GM18867 (cell line): ENCODE results near the gene FDCSP.
"Not testable (repeated sequence)": the region's sequence is repeated elsewhere in the genome, so short reads cannot be mapped to it uniquely, and the experiment has no call there.

Experiments used
- ATAC-seq: cut with Tn5 transposase; IDR thresholded peaks from one replicate; pipeline ENCODE4 v1.9.1; 2021; ENCODE audit warnings: mild to moderate bottlenecking, moderate library complexity; ENCODE audit not compliant: unreplicated experiment

FDCSP gene

GRCh38 chr4:70225824-70226223 lies at the start of gene FDCSP:
Gene FDCSP (plus strand): TSS chr4:70226124. CDS start chr4:70231195, 5,071 bp downstream.
- no peak for ATAC-seq

- no peak for ATAC-seq
Measured at GRCh38 chr4:70177090-70177489, 48.8 kb upstream of the FDCSP start.

- no peak for ATAC-seq
Measured at GRCh38 chr4:70178075-70178660, 47.8 kb upstream of the FDCSP start.

DNA sequence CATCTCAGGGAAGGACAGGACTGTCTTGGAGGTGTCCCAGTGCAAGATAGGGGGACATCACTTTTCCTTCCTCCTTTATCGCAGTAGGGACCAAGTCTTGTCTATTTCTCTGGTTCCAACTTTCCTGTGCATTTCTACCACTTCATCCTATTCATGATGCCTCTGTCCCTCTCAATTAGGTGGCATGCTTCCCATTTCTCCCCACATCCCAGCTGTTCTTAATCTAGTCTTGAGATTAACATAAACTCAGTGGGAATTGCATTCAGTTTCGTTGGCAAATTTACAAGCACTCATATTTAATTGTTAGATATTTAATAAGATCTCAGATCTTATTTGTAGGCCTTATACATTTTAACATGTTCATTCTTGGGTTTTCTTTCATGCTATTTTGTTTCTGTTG lies 46.1 kb upstream of the FDCSP start:
- no peak for ATAC-seq

- ATAC-seq: no peak
Measured at GRCh38 chr4:70181864-70182263, 44.1 kb upstream of the FDCSP start.

DNA sequence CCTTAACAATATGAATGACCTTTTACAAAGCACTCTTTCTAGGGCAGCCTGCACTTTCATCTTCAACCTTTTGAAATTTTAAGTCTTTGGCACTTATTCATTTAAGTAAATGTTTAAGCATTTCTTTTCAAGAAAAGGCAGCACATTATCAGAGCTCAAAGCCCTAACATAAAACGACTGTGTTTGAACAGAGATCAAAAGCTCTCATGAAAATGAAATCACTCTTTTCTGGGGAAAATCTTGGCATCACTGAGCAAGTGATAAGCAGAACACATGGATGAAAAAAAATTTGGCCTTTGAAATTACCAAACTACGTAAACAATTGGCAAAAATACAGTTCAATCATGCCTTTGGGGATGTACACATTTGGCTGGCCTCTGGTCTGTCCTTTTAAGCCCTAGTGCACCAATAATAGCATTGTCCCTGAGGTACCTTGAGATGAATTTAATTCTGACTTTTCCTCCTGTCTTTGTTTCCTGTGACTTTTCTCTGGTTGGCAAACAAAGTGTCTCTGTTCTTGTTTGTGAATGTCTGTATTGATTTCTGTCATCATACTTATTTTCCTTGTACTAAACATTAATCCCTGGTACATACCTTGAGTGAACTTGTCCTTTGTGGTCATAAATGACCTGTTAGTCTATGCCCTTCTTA lies 43.3 kb upstream of the FDCSP start:
- no peak for ATAC-seq

- ATAC-seq: peak; percentile 87
Measured at GRCh38 chr4:70183168-70183939, 42.6 kb upstream of the FDCSP start.

DNA sequence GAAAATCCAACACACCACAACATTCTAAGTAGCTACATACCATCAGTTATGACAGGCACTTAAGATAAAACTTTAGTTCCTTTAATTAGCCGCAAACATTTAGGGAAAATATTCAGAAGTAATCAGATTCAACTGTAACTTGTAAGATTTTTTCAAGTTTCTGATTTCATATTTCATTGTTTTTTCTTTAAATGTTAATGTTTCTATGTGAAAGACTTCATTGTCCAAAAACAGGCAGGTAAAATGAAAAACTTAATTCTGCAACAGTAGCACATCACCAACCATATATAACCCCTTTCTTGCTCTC lies 42.0 kb upstream of the FDCSP start:
- no peak for ATAC-seq

- no peak for ATAC-seq
Measured at GRCh38 chr4:70187216-70187615, 38.7 kb upstream of the FDCSP start.

GRCh38 chr4:70190579-70190978 lies 35.3 kb upstream of the FDCSP start:
- no peak for ATAC-seq

GRCh38 chr4:70191647-70192046 lies 34.3 kb upstream of the FDCSP start:
- no peak for ATAC-seq

GRCh38 chr4:70192895-70193294 lies 33.0 kb upstream of the FDCSP start:
- ATAC-seq: no peak

DNA sequence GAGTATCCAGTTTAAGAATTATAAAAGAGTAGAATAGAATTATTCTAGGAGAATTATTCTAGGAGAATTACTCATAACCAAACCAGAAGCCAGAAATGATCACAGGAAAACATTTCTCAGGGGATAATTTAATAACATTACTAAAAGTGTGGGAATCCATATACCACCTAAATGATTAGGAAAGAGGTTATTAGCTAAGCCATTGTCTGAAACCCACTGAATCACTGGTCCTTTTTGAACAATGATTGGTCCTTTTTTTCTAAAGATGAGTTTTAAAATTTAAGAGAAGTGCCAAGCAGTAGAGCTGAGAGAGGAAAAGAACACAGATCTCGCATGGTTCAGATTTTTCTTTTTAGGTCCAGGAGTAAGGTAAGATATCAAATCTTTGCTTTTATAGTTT lies 30.5 kb upstream of the FDCSP start, which contains the start of gene ODAM:
TSS of gene ODAM (plus strand) at position 301 of the 400 bp plus-strand sequence. CDS start 819 bp downstream, outside the sequence.
- no peak for ATAC-seq

DNA sequence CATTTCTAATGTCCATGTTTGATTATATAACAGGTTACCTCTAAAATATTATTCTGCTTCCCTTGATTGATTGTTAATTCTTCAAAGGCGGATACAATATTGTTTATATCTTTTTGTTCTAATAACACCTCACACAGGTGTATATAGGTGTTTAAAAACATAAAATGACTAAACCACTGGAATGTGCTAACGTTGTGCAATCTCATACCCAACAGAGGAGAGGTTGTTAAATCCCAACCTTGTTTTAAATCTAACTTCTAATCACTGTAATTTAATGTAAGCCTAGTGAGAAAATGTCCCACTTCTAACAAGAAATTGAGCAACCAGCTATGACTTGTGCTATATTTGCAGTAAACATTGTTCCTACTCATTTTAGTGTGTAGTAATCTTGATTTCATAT lies 29.1 kb upstream of the FDCSP start:
- no peak for ATAC-seq

DNA sequence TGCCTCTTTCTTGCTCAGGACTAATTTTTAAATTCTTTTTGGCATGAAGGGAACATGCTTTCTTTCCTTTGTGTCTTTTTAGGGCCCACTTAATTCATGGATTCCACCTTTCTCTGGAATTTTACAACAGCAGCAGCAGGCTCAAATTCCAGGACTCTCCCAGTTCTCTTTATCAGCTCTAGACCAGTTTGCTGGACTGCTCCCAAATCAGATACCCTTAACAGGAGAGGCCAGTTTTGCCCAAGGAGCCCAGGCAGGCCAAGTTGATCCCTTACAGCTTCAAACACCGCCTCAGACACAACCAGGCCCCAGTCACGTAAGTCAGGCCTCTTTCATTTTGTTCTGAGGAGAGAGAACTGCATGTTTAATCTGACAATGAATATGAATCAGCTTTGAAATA lies 28.1 kb upstream of the FDCSP start:
- no peak for ATAC-seq

DNA sequence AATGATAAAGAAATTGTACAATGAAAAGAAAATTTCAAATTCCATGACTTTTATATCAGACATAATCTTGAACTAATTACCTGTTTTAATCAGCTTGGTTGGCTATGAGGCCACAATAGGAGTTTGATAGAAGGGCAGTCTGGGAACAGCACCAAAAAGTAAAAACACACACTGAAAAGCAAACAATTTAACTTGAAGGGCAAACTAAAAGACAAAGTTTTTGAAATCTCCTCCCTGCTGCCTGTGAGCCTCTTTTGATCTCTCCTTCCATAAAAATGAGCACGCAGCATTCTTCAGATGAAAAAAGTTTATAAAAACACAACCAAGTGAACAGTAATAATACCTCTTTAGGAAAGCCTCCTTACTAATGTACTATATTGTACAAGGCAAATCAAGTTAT lies 22.3 kb upstream of the FDCSP start:
- no peak for ATAC-seq

GRCh38 chr4:70212752-70213151 lies 13.2 kb upstream of the FDCSP start:
- not testable (repeated sequence) for ATAC-seq

DNA sequence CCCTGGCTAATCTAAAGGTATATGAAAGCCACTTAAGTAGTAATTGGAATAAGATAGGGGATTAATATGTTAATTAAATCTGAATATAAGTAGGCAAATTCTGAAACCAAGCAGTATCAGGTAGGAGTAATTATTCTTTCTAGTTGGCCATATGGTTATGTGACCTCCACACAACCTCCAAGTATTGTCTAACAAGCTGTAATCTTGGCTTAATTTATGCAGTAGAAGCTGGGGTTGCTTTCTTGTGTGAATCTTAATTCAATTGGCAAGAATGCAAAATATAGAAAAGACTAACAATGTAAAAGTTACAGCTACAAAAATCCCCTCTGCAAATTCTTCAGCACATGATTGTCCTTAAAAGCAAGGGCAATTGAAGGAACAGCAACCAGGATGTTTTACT lies 9.8 kb upstream of the FDCSP start:
- ATAC-seq: not testable (repeated sequence)

- ATAC-seq: not testable (repeated sequence)
Measured at GRCh38 chr4:70216550-70216949, 9.4 kb upstream of the FDCSP start.

GRCh38 chr4:70221389-70221788 lies 4.5 kb upstream of the FDCSP start:
- not testable (repeated sequence) for ATAC-seq

- not testable (repeated sequence) for ATAC-seq
Measured at GRCh38 chr4:70221818-70222217, 4.1 kb upstream of the FDCSP start.

DNA sequence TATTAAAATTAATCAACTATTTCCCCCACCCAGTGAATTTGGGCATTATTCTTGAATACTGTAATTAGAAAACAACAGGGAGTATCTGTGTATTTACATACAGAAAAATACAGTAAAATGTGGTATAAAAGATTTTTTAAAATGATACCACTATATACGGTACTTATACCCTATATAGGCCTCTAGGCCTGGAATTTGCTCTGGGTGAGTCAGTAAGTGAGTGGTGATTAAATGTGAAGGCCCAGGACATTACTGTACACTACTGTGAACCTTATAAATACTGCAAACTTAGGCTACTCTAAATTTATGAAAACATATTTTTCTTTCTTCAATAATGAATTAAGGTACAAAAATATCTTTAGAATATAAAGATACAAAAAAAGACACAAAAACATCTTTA lies 10.2 kb downstream of the FDCSP start:
- no peak for ATAC-seq
